ENCODE results near the gene RGS14. TPM values are rescaled to one million over a fixed set of nuclear protein-coding genes. Genes with fewer than 3 reads are reported as not detected.

RGS14 gene
- total RNA-seq, 1 donor from 2014 or later = 4.5 TPM

- TF ChIP-seq CTCF (IDR thresholded peaks at IDR 0.05) = peak; percentile 75 to 87 (median 79)
- peaks cover 41% of the 10 kb centered on the region for H3K27me3 ChIP-seq
- intact Hi-C loops (cut with DNase I) = loop anchor here (1.0 kb wide), 3 partner anchors 22 to 97 kb away; partner anchors contain the start of gene GRK6
- peak overlapping the region; percentile 52 to 85 for H3K4me3 ChIP-seq
- H3K27ac ChIP-seq = no peak overlapping the region
- no peaks in the 10 kb centered on the region for H3K9me3 ChIP-seq
- H3K36me3 ChIP-seq = no peaks in the 10 kb centered on the region
- peak in 1 of 2 donors; percentile 89 for DNase-seq (ENCODE audit: low spot score in 2 of 2)
- peaks cover 17 to 24% of the 10 kb centered on the region in 2 donors for H3K4me1 ChIP-seq
Observed at GRCh38 chr5:177403792-177404640, 46.3 kb downstream of the RGS14 start.

- H3K36me3 ChIP-seq = no peaks in the 10 kb centered on the region
- H3K4me1 ChIP-seq = peaks cover 17 to 24% of the 10 kb centered on the region in 2 donors
- no peak for TF ChIP-seq CTCF (IDR thresholded peaks at IDR 0.05)
- intact Hi-C loops (cut with DNase I) = loop anchor here (1.0 kb wide), 3 partner anchors 22 to 97 kb away; partner anchors contain the start of gene GRK6
- DNase-seq (ENCODE audit: low spot score in 2 of 2) = no peak
- H3K27ac ChIP-seq = no peak overlapping the region
- H3K9me3 ChIP-seq = no peaks in the 10 kb centered on the region
- peaks cover 38% of the 10 kb centered on the region for H3K27me3 ChIP-seq
- H3K4me3 ChIP-seq = peak overlapping the region; percentile 52 to 85
Observed at GRCh38 chr5:177404641-177405179, 47.0 kb downstream of the RGS14 start.

- Histone ChIP-seq H3K4me1 (peaks cover 17 to 21% of the 10 kb centered on the region in 2 donors), H3K27me3 (peaks cover 32% of the 10 kb centered on the region), H3K4me3 (no peak overlapping the region), H3K9me3 (no peaks in the 10 kb centered on the region), H3K27ac (no peak overlapping the region), H3K36me3 (no peaks in the 10 kb centered on the region)
- DNase-seq (ENCODE audit: low spot score in 2 of 2) = no peak
- TF ChIP-seq CTCF (IDR thresholded peaks at IDR 0.05) = no peak
- intact Hi-C loops (cut with DNase I) = no loop called here
Observed at GRCh38 chr5:177405312-177405711, 47.6 kb downstream of the RGS14 start.

GRCh38 chr5:177405805-177406204 lies 48.1 kb downstream of the RGS14 start:
- H3K9me3 ChIP-seq = no peaks in the 10 kb centered on the region
- H3K27me3 ChIP-seq = peaks cover 27% of the 10 kb centered on the region
- intact Hi-C loops (cut with DNase I) = no loop called here
- no peak for DNase-seq (ENCODE audit: low spot score in 2 of 2)
- H3K27ac ChIP-seq = no peak overlapping the region
- H3K4me1 ChIP-seq = peaks cover 17 to 21% of the 10 kb centered on the region in 2 donors
- H3K36me3 ChIP-seq = no peaks in the 10 kb centered on the region
- no peak for TF ChIP-seq CTCF (IDR thresholded peaks at IDR 0.05)
- no peak overlapping the region for H3K4me3 ChIP-seq

GRCh38 chr5:177409043-177409801 lies 51.5 kb downstream of the RGS14 start, which contains the start of gene F12:
TSS of gene F12 (minus strand) at chr5:177409564. CDS start at chr5:177409527, 37 bp downstream.
- Histone ChIP-seq H3K36me3 (no peaks in the 10 kb centered on the region), H3K4me3 (no peak within 1 kb of the TSS), H3K27ac (no peak within 1 kb of the TSS), H3K27me3 (no peaks in the 10 kb centered on the region), H3K4me1 (peaks cover 3 to 4% of the 10 kb centered on the region in 2 donors), H3K9me3 (no peaks in the 10 kb centered on the region)
- intact Hi-C loops (cut with DNase I) = no loop called here
- TF ChIP-seq CTCF (IDR thresholded peaks at IDR 0.05) = no peak
- DNase-seq (ENCODE audit: low spot score in 2 of 2) = no peak
